ENCODE measurements around the gene HSPA5. TPM values are rescaled to one million over a fixed set of nuclear protein-coding genes. Genes with fewer than 3 reads are reported as not detected.

The HSPA5 gene
- polyA plus RNA-seq, 1 donor (not counting 4 experiments of a cell fraction or from before 2014, with no cell fraction given): 274 TPM

DNA sequence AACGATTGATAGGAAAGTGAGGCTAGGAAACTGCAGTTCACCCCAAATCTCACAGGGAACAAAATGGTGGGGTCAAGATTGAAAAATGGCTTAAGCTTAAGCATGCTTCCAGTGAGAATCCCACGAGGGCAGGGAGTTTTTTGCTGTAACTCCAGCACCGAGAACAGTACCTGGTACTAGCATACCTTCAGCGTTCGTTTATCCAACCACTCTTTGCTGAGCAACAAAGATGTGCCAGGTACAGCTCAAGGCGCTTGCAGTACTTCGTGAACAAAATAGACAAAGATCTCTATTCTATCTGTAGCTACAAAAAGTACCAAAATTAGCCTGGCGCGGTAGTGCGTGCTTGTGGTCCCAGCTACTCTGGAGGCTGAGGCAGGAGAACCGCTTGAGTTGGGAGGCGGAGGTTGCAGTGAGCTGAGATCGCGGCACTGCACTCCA lies 50.8 kb downstream of the HSPA5 start:
- dilution Hi-C loops (cut with MboI; ENCODE audit: extremely low pct_ligation_motif_present, low sequenced_read_pairs): no loop called here
- H3K9me1 ChIP-seq (ENCODE audit: control insufficient read depth, extremely low read depth, insufficient read depth, low read length): no peaks in the 10 kb centered on the region
- H3K27ac ChIP-seq (ENCODE audit: control insufficient read depth, insufficient read depth, low read length): peak overlapping the region; percentile 90
- no peaks in the 10 kb centered on the region for H3K27me3 ChIP-seq (ENCODE audit: control insufficient read depth, extremely low read depth, insufficient read depth, low read length)
- H3K79me2 ChIP-seq (ENCODE audit: control insufficient read depth, insufficient read depth, low read length): peaks cover 39% of the 10 kb centered on the region
- H3K9me3 ChIP-seq (ENCODE audit: control insufficient read depth, low read depth, low read length): no peaks in the 10 kb centered on the region
- H3K4me1 ChIP-seq (ENCODE audit: control insufficient read depth, extremely low read depth, insufficient read depth, low read length): peaks cover 21% of the 10 kb centered on the region
- H3K4me2 ChIP-seq (ENCODE audit: control insufficient read depth, extremely low read depth, insufficient read depth, low read depth, low read length): peak overlapping the region; percentile 100
- H3K4me3 ChIP-seq (ENCODE audit: control insufficient read depth in 2 of 3, extremely low read depth in 1 of 3, insufficient read depth in 2 of 3, low read depth in 1 of 3, low read length in 3 of 3): peak overlapping the region; percentile 95 to 99 (median 97)
- TF ChIP-seq, protein P1, sequence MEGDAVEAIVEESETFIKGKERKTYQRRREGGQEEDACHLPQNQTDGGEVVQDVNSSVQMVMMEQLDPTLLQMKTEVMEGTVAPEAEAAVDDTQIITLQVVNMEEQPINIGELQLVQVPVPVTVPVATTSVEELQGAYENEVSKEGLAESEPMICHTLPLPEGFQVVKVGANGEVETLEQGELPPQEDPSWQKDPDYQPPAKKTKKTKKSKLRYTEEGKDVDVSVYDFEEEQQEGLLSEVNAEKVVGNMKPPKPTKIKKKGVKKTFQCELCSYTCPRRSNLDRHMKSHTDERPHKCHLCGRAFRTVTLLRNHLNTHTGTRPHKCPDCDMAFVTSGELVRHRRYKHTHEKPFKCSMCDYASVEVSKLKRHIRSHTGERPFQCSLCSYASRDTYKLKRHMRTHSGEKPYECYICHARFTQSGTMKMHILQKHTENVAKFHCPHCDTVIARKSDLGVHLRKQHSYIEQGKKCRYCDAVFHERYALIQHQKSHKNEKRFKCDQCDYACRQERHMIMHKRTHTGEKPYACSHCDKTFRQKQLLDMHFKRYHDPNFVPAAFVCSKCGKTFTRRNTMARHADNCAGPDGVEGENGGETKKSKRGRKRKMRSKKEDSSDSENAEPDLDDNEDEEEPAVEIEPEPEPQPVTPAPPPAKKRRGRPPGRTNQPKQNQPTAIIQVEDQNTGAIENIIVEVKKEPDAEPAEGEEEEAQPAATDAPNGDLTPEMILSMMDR (optimal IDR thresholded peaks at IDR 0.05 in 1 of 3, IDR thresholded peaks at IDR 0.05 in 1 of 3, conservative IDR thresholded peaks at IDR 0.05 in 1 of 3; ENCODE audit: extremely low read depth in 1 of 3, insufficient read depth in 2 of 3, low read length in 3 of 3): no peak
- TF ChIP-seq EZH2 (IDR thresholded peaks at IDR 0.05; ENCODE audit: low read length): no peak
- peak overlapping the region; percentile 97 for H2AFZ ChIP-seq (ENCODE audit: control insufficient read depth, low read length)
- H3K9ac ChIP-seq (ENCODE audit: control insufficient read depth, extremely low read depth, insufficient read depth, low read length): peak overlapping the region; percentile 96
- no peak for FAIRE-seq
- H3K36me3 ChIP-seq (ENCODE audit: control insufficient read depth in 2 of 2, extremely low read depth in 1 of 2, insufficient read depth in 2 of 2, low read length in 2 of 2): peaks cover 0 to 3% of the 10 kb centered on the region in 2 experiments
- no peaks in the 10 kb centered on the region for H4K20me1 ChIP-seq (ENCODE audit: control insufficient read depth, extremely low read depth, insufficient read depth, low read length)
- no peak for DNase-seq (ENCODE audit: low read depth, low spot score)

DNA sequence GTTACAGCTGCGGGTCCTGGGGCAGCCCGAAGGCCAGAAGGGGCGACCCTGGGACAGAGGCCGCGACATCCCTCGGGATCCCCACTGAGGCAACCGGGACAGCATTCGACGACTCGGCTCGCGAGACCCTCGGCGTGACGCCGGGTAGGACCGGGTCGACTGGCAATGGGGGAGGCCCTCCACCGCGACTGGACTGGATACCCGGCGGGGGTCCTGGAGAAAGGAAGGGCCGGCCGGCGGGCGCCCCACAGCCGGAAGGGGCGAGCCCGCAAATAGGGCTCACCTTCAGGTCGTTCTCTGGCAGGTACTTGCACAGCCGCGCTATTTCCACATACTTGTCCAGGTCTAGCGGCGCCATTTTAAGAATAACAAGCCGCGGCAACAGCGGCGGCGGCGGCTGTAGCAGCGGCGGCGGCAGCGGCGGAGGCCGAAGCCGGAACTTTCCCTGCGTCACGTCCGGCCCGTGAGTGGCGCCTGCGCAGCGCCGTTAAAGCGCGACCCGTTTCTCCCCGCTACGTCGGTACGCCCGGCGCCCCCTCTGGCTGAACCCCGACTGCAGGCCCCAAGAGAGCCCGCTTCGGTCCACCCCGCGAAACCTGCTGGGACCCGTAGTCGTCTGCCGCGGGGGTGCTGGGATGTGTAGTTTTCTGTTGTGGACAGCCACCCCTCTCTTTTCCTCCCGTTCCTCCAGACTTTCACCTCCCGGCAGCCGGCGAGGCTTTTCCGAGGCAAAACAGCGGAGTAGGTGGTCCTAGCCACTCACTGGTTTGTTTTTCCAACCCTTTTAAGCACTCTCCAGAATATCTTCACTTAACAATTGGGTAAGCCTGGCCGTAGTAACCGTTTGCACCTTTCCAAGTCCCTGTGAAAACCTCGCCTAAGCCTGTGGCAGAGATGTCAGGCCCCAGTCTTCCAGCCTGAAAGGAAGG lies 51.5 kb downstream of the HSPA5 start, which contains the start of gene PPP6C:
TSS of gene PPP6C (minus strand) at position 443 of the 929 bp plus-strand sequence. CDS start at position 358, 85 bp downstream.
- peaks cover 21% of the 10 kb centered on the region for H3K4me1 ChIP-seq (ENCODE audit: control insufficient read depth, extremely low read depth, insufficient read depth, low read length)
- H4K20me1 ChIP-seq (ENCODE audit: control insufficient read depth, extremely low read depth, insufficient read depth, low read length): no peaks in the 10 kb centered on the region
- H3K4me2 ChIP-seq (ENCODE audit: control insufficient read depth, extremely low read depth, insufficient read depth, low read depth, low read length): peak within 1 kb of the TSS; percentile 100
- H3K79me2 ChIP-seq (ENCODE audit: control insufficient read depth, insufficient read depth, low read length): peaks cover 47% of the 10 kb centered on the region
- TF ChIP-seq EZH2 (IDR thresholded peaks at IDR 0.05; ENCODE audit: low read length): no peak
- TF ChIP-seq, protein P1 (optimal IDR thresholded peaks at IDR 0.05 in 1 of 3, IDR thresholded peaks at IDR 0.05 in 1 of 3, conservative IDR thresholded peaks at IDR 0.05 in 1 of 3; ENCODE audit: extremely low read depth in 1 of 3, insufficient read depth in 2 of 3, low read length in 3 of 3): peak; percentile 50 to 82 (median 74)
- FAIRE-seq: no peak
- H2AFZ ChIP-seq (ENCODE audit: control insufficient read depth, low read length): peak within 1 kb of the TSS; percentile 97
- H3K9me3 ChIP-seq (ENCODE audit: control insufficient read depth, low read depth, low read length): no peaks in the 10 kb centered on the region
- peak; percentile 71 for DNase-seq (ENCODE audit: low read depth, low spot score)
- dilution Hi-C loops (cut with MboI; ENCODE audit: extremely low pct_ligation_motif_present, low sequenced_read_pairs): no loop called here
- peak within 1 kb of the TSS; percentile 90 for H3K27ac ChIP-seq (ENCODE audit: control insufficient read depth, insufficient read depth, low read length)
- peak within 1 kb of the TSS; percentile 95 to 99 (median 97) for H3K4me3 ChIP-seq (ENCODE audit: control insufficient read depth in 2 of 3, extremely low read depth in 1 of 3, insufficient read depth in 2 of 3, low read depth in 1 of 3, low read length in 3 of 3)
- no peaks in the 10 kb centered on the region for H3K9me1 ChIP-seq (ENCODE audit: control insufficient read depth, extremely low read depth, insufficient read depth, low read length)
- H3K36me3 ChIP-seq (ENCODE audit: control insufficient read depth in 2 of 2, extremely low read depth in 1 of 2, insufficient read depth in 2 of 2, low read length in 2 of 2): peaks cover 0 to 3% of the 10 kb centered on the region in 2 experiments
- H3K9ac ChIP-seq (ENCODE audit: control insufficient read depth, extremely low read depth, insufficient read depth, low read length): peak within 1 kb of the TSS; percentile 96
- H3K27me3 ChIP-seq (ENCODE audit: control insufficient read depth, extremely low read depth, insufficient read depth, low read length): no peaks in the 10 kb centered on the region
